HFFc6 (cell line): ENCODE data around the gene GGA1. TPM values are rescaled to one million over a fixed set of nuclear protein-coding genes. Genes with fewer than 3 reads are reported as not detected.

ENCODE experiments used
- DNase-seq: peaks from one replicate; pipeline ENCODE4 v3.0.0-alpha.2; 2018
- H3K27ac Mint-ChIP-seq: 2 replicates; pipeline ENCODE4 v1.8.0; 2020; ENCODE audit warnings: mild to moderate bottlenecking, mixed read lengths
- H3K27me3 Mint-ChIP-seq: 2 replicates; pipeline ENCODE4 v1.8.0; 2021; ENCODE audit warnings: mild to moderate bottlenecking, moderate library complexity, mixed read lengths; ENCODE audit not compliant: insufficient read depth
- H3K36me3 Mint-ChIP-seq: 2 replicates; pipeline ENCODE4 v1.8.0; 2021; ENCODE audit warnings: low read depth, mixed read lengths
- H3K4me1 Mint-ChIP-seq: 2 replicates; pipeline ENCODE4 v1.8.0; 2020; ENCODE audit warnings: low read depth, mixed read lengths
- H3K4me3 Mint-ChIP-seq: 2 replicates; pipeline ENCODE4 v1.8.0; 2020; ENCODE audit warnings: mild to moderate bottlenecking, moderate library complexity, mixed read lengths
- H3K9me3 Mint-ChIP-seq: 2 replicates; pipeline ENCODE4 v1.8.0; 2020; ENCODE audit warnings: mild to moderate bottlenecking, mixed read lengths
- CTCF ChIP-seq: fragments of 200-600 bp; sonication (generic); IDR thresholded peaks from 2 replicates; pipeline ENCODE4 v1.5.0; 2021; ENCODE audit warnings: antibody characterized with exemption, mild to moderate bottlenecking
- total RNA-seq, 6 experiments: library from RNA; stranded (reverse); fragmentation: NEBNext Ultra II Directional; extraction: Animal tissue kit (Norgen Biotek cat#: 25700); gene quantifications; 2 replicates in 1 of 6; 3 replicates in 5 of 6; pipeline ENCODE4 v1.2.3, GENCODE V29; 2021

Gene GGA1
- total RNA-seq, 6 experiments from 2014 or later, result 37.5 to 45.4 (median 41.5) TPM

DNA sequence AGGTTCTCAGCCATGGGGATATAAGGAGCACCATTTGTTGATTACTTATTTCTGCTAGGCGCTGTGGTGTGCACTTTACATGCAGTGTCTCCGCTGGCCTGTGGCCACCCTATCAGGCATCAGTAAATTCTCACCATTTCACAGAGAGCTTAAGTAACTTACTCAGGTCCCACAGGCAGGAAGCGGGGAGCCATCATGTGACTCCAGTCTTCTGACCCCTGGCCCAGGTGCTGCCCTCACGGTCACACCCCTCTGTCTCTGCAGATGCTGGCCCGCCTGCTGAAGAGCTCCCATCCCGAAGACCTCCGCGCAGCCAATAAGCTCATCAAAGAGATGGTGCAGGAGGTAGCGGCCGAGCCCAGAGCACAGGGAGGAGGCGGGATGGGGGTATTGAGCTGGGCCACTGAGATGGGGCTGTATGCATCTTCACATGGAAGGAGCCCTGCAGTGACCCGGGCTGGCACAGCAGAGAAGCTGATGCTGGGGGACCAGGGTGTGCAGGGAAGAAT is 12.8 kb downstream of the GGA1 start:
- peaks cover 4% of the 10 kb centered on the region for H3K36me3 Mint-ChIP-seq
- H3K27me3 Mint-ChIP-seq, result peaks cover 2% of the 10 kb centered on the region; the same call in 1 of the 2 replicates
- no peaks in the 10 kb centered on the region for H3K9me3 Mint-ChIP-seq
- TF ChIP-seq CTCF, result no peak
- DNase-seq, result no peak
- H3K4me3 Mint-ChIP-seq, result no peak overlapping the region
- no peak overlapping the region for H3K27ac Mint-ChIP-seq
- peaks cover 5% of the 10 kb centered on the region for H3K4me1 Mint-ChIP-seq

DNA sequence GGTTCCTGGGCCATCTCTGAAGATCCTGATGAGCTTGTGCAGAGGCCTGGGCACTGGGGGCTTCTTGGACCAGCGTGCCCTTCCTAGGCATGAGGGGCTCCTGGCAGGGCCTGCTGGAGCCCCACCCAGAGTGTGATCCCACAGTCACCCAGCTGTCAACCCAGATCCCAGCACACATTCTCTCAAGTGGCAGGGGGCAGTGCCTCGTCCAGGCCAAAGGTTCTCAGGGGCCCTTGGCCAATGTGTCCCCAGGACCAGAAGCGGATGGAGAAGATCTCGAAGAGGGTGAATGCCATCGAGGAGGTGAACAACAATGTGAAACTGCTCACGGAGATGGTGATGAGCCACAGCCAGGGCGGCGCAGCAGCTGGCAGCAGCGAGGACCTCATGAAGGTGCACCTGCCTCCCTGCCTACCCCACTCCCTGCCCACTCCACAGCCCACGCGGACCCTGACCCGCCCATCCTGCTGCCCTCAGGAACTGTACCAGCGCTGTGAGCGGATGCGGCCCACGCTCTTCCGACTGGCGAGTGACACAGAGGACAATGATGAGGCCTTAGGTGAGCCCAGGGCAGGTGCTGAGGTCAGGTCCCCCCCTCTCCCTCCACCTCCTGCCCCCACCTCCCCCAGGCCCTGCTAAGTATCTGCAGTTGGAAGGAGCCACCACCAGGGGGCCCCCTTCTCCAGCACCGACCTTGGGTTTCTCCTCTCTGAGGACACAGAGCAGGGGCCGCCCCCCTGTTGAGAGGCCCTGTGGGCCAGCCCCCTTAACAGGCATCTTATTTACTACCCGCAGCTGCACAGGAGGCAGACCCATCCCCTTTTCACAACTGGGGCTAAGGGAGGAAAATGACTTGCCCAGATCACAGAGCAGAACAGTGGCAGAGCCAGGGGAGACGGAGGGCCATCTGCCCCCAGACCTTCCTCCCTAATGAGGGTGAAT is 14.7 kb downstream of the GGA1 start:
- H3K27ac Mint-ChIP-seq, result peak overlapping the region; percentile 60; the same call in 1 of the 2 replicates

GRCh38 chr22:37624017-37624365 is 15.4 kb downstream of the GGA1 start:
- TF ChIP-seq CTCF, result no peak
- no peak overlapping the region for H3K4me3 Mint-ChIP-seq

More for the DNA sequence above, 14.7 kb downstream of the GGA1 start:
- DNase-seq, result peak; percentile 28
- Mint-ChIP-seq H3K36me3 (peaks cover 4% of the 10 kb centered on the region), H3K27me3 (peaks cover 2% of the 10 kb centered on the region; the same call in 1 of the 2 replicates), H3K9me3 (no peaks in the 10 kb centered on the region), H3K4me3 (no peak overlapping the region), H3K4me1 (peaks cover 5% of the 10 kb centered on the region)
- TF ChIP-seq CTCF, result peak; percentile 95

DNA sequence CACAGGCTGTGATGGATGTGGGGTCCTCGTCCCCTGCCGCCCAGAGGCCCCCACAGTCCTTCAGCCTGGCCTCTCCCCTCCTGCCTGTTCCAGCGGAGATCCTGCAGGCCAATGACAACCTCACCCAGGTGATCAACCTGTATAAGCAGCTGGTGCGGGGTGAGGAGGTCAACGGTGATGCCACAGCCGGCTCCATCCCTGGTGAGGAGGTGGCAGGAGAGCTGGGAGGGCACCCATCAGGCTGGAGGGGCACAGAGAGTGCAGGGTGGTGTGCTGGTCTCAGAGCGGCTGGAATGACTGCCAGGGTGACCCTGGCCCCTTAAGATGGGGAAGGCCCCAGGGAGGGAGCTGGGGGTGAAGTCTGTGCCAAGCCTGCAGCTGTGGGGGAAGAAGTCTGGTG is 16.2 kb downstream of the GGA1 start:
- H3K27ac Mint-ChIP-seq, result no peak overlapping the region
- no peak for DNase-seq
- no peaks in the 10 kb centered on the region for H3K9me3 Mint-ChIP-seq
- H3K36me3 Mint-ChIP-seq, result peaks cover 4% of the 10 kb centered on the region
- H3K4me3 Mint-ChIP-seq, result no peak overlapping the region
- peaks cover 5% of the 10 kb centered on the region for H3K4me1 Mint-ChIP-seq
- TF ChIP-seq CTCF, result no peak
- peaks cover 2% of the 10 kb centered on the region; the same call in 1 of the 2 replicates for H3K27me3 Mint-ChIP-seq

More at GRCh38 chr22:37624017-37624365, 15.4 kb downstream of the GGA1 start:
- Mint-ChIP-seq H3K4me1 (peaks cover 5% of the 10 kb centered on the region), H3K9me3 (no peaks in the 10 kb centered on the region), H3K27ac (no peak overlapping the region), H3K36me3 (peaks cover 4% of the 10 kb centered on the region), H3K27me3 (peaks cover 2% of the 10 kb centered on the region; the same call in 1 of the 2 replicates)
- DNase-seq, result no peak

DNA sequence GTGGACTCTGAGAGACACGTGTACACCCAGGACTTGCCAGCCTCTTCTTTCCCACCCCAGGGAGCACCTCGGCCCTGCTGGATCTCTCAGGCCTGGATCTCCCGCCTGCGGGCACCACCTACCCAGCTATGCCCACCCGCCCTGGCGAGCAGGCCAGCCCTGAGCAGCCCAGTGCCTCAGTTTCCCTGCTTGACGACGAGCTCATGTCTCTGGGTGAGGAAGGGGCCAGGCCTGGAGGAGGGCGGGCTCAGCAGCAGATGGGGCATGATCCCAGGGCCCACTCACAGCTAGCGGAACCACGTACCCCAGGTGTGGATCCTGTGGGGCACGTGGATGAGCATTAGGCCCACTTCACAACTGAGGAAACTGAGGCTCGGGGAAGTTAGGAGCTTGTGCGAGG is 17.1 kb downstream of the GGA1 start:
- Mint-ChIP-seq H3K27me3 (peaks cover 2% of the 10 kb centered on the region; the same call in 1 of the 2 replicates), H3K9me3 (no peaks in the 10 kb centered on the region), H3K4me3 (no peak overlapping the region), H3K4me1 (peaks cover 5% of the 10 kb centered on the region), H3K36me3 (peaks cover 4% of the 10 kb centered on the region), H3K27ac (no peak overlapping the region)
- DNase-seq, result no peak
- no peak for TF ChIP-seq CTCF
